IMR-90 (cell line): ENCODE data around the gene FUBP1. TPM values are rescaled to one million over a fixed set of nuclear protein-coding genes. Genes with fewer than 3 reads are reported as not detected.

Experiments
- ATAC-seq: fragments of 200-7000 bp; cut with Tn5 transposase; 2 replicates; pipeline ENCODE4 v1.9.1; 2020; ENCODE audit warnings: low read depth, mild to moderate bottlenecking, moderate library complexity
- BruUV-seq: library from RNA; stranded (reverse); fragments of 400-500 nt; replicated peaks from 2 replicates; lab custom pipeline; 2021; lab: Mats Ljungman, UMichigan
- CTCF ChIA-PET: fragments of 300-600 bp; formaldehyde crosslinking; extraction: SDS; loops from one replicate; lab custom pipeline; 2021; ENCODE audit warnings: antibody characterized with exemption; lab: Yijun Ruan, JAX
- POLR2A ChIA-PET: fragments of 300-600 bp; sonication (Branson Sonifier 250); formaldehyde crosslinking; loops from one replicate; lab custom pipeline; 2022; ENCODE audit warnings: antibody characterized with exemption; ENCODE audit not compliant: unreplicated experiment; lab: Charles Lee
- DNase-seq: peaks from one replicate; pipeline ENCODE4 v3.0.0; 2013
- H2AFZ ChIP-seq: replicated peaks from 2 replicates; pipeline ENCODE3; 2013; ENCODE audit warnings: low read length, mild to moderate bottlenecking; ENCODE audit not compliant: poor library complexity
- H2AK5ac ChIP-seq: 2 replicates; pipeline ENCODE4 v1.6.1; 2013; ENCODE audit warnings: low read depth, low read length, inconsistent platforms
- H2AK9ac ChIP-seq: replicated peaks from 2 replicates; pipeline ENCODE3; 2013; ENCODE audit warnings: mild to moderate bottlenecking, low read depth, low read length, moderate library complexity; ENCODE audit not compliant: poor library complexity
- H2BK120ac ChIP-seq: 2 replicates; pipeline ENCODE4 v1.6.1; 2013; ENCODE audit warnings: low read depth, low read length, inconsistent platforms
- H2BK15ac ChIP-seq: 3 replicates; pipeline ENCODE4 v1.6.1; 2013; ENCODE audit warnings: low read depth, low read length, inconsistent platforms
- H2BK20ac ChIP-seq: 2 replicates; pipeline ENCODE4 v1.6.1; 2013; ENCODE audit warnings: low read depth, mild to moderate bottlenecking, inconsistent platforms, low read length, moderate library complexity
- H2BK5ac ChIP-seq: 2 replicates; pipeline ENCODE4 v1.6.1; 2013; ENCODE audit warnings: mild to moderate bottlenecking, low read depth, low read length, inconsistent platforms; ENCODE audit not compliant: poor library complexity, severe bottlenecking
- H3K14ac ChIP-seq: replicated peaks from 2 replicates; pipeline ENCODE4 v1.6.1; 2013; ENCODE audit warnings: low read depth, low read length, inconsistent platforms
- H3K18ac ChIP-seq: 2 replicates; pipeline ENCODE4 v1.6.1; 2013; ENCODE audit warnings: low read depth, low read length, control low read depth
- H3K23ac ChIP-seq: 2 replicates; pipeline ENCODE4 v1.6.1; 2013; ENCODE audit warnings: low read depth, low read length, inconsistent platforms
- H3K27ac ChIP-seq: 2 replicates; pipeline ENCODE4 v1.5.1; 2013; ENCODE audit warnings: mild to moderate bottlenecking, control low read depth, low read length; ENCODE audit not compliant: insufficient read depth
- H3K27me3 ChIP-seq: 2 replicates; pipeline ENCODE4 v1.6.1; 2013; ENCODE audit warnings: low read length; ENCODE audit not compliant: control insufficient read depth, insufficient read depth
- H3K36me3 ChIP-seq: 2 replicates; pipeline ENCODE4 v1.6.1; 2013; ENCODE audit warnings: low read length, mixed read lengths; ENCODE audit not compliant: control insufficient read depth, insufficient read depth
- H3K4ac ChIP-seq: 2 replicates; pipeline ENCODE4 v1.6.1; 2013; ENCODE audit warnings: low read depth, low read length, inconsistent platforms
- H3K4me1 ChIP-seq: 2 replicates; pipeline ENCODE4 v1.6.1; 2013; ENCODE audit warnings: low read length, mixed read lengths; ENCODE audit not compliant: control insufficient read depth, insufficient read depth
- H3K4me2 ChIP-seq: 2 replicates; pipeline ENCODE4 v1.6.1; 2013; ENCODE audit warnings: low read depth, mild to moderate bottlenecking, control low read depth, low read length, moderate library complexity
- H3K4me3 ChIP-seq: 2 replicates; pipeline ENCODE4 v1.5.1; 2013; ENCODE audit warnings: low read depth, mild to moderate bottlenecking, control low read depth, low read length, moderate library complexity; ENCODE audit not compliant: insufficient read depth
- H3K56ac ChIP-seq: 2 replicates; pipeline ENCODE4 v1.6.1; 2013; ENCODE audit warnings: low read length, inconsistent platforms; ENCODE audit not compliant: insufficient read depth; ENCODE audit errors: extremely low read depth
- H3K79me1 ChIP-seq, 2 experiments: 2 replicates each; pipeline ENCODE4 v1.6.1; 2013; ENCODE audit warnings: low read length in 2 of 2, inconsistent platforms in 1 of 2, low read depth in 1 of 2
- H3K9ac ChIP-seq: 2 replicates; pipeline ENCODE4 v1.6.1; 2013; ENCODE audit warnings: low read depth, low read length, control low read depth
- H3K9me1 ChIP-seq: 2 replicates; pipeline ENCODE4 v1.6.1; 2013; ENCODE audit warnings: low read length, inconsistent platforms; ENCODE audit not compliant: insufficient read depth
- H3K9me3 ChIP-seq: 2 replicates; pipeline ENCODE4 v1.6.1; 2013; ENCODE audit warnings: low read length; ENCODE audit not compliant: control insufficient read depth, insufficient read depth
- H4K20me1 ChIP-seq: 2 replicates; pipeline ENCODE4 v1.6.1; 2013; ENCODE audit warnings: low read length, inconsistent platforms; ENCODE audit not compliant: insufficient read depth
- H4K5ac ChIP-seq: 2 replicates; pipeline ENCODE4 v1.6.1; 2013; ENCODE audit warnings: mild to moderate bottlenecking, low read depth, low read length, control low read depth
- H4K8ac ChIP-seq, 2 experiments: 2 replicates each; pipeline ENCODE4 v1.6.1; 2013; ENCODE audit warnings: low read depth in 2 of 2, low read length in 2 of 2, control low read depth in 1 of 2, inconsistent platforms in 1 of 2
- H4K91ac ChIP-seq: 2 replicates; pipeline ENCODE4 v1.6.1; 2013; ENCODE audit warnings: low read depth, low read length, inconsistent platforms; ENCODE audit not compliant: insufficient read depth
- BHLHE40 ChIP-seq: fragments of 150-350 bp; IDR thresholded peaks from 2 replicates; pipeline ENCODE4 v1.6.1; 2016; ENCODE audit warnings: mild to moderate bottlenecking, low read depth, low read length
- CEBPB ChIP-seq: IDR thresholded peaks from 2 replicates; pipeline ENCODE4 v1.6.1; 2012; ENCODE audit warnings: low read depth, low read length, improper control_type of control experiment
- CHD1 ChIP-seq: IDR thresholded peaks from 2 replicates; pipeline ENCODE4 v1.6.1; 2012; ENCODE audit warnings: low read depth, low read length, improper control_type of control experiment
- CTCF ChIP-seq: conservative IDR thresholded peaks from 2 replicates; pipeline ENCODE4 v1.5.1; 2012; ENCODE audit warnings: mild to moderate bottlenecking, low read depth, low read length, improper control_type of control experiment
- ELK1 ChIP-seq: fragments of 150-350 bp; IDR thresholded peaks from 2 replicates; pipeline ENCODE4 v1.6.1; 2016; ENCODE audit warnings: low read depth, mild to moderate bottlenecking, low read length, moderate library complexity, borderline replicate concordance
- FOS ChIP-seq: fragments of 150-350 bp; IDR thresholded peaks from 2 replicates; pipeline ENCODE4 v1.6.1; 2016; ENCODE audit warnings: low read depth, low read length
- MAFK ChIP-seq: IDR thresholded peaks from 2 replicates; pipeline ENCODE4 v1.6.1; 2012; ENCODE audit warnings: low read depth, low read length, improper control_type of control experiment
- MAZ ChIP-seq: IDR thresholded peaks from 2 replicates; pipeline ENCODE4 v1.6.1; 2012; ENCODE audit warnings: low read depth, mild to moderate bottlenecking, low read length, improper control_type of control experiment, moderate library complexity, borderline replicate concordance
- MXI1 ChIP-seq: IDR thresholded peaks from 2 replicates; pipeline ENCODE4 v1.6.1; 2012; ENCODE audit warnings: low read depth, mild to moderate bottlenecking, low read length, moderate library complexity, borderline replicate concordance
- NFE2L2 ChIP-seq: fragments of 150-350 bp; IDR thresholded peaks from 2 replicates; pipeline ENCODE4 v1.6.1; 2016; ENCODE audit warnings: low read depth, mild to moderate bottlenecking, low read length
- POLR2A ChIP-seq: IDR thresholded peaks from 2 replicates; pipeline ENCODE4 v1.6.1; 2012; ENCODE audit warnings: mild to moderate bottlenecking, low read depth, low read length
- RAD21 ChIP-seq: IDR thresholded peaks from 2 replicates; pipeline ENCODE4 v1.6.1; 2012; ENCODE audit warnings: low read length, improper control_type of control experiment
- RCOR1 ChIP-seq: IDR thresholded peaks from 2 replicates; pipeline ENCODE4 v1.6.1; 2012; ENCODE audit warnings: mild to moderate bottlenecking, low read length, improper control_type of control experiment; ENCODE audit not compliant: insufficient replicate concordance
- RFX5 ChIP-seq: IDR thresholded peaks from 2 replicates; pipeline ENCODE4 v1.8.0; 2012; ENCODE audit warnings: low read depth, mild to moderate bottlenecking, low read length, moderate library complexity
- SMC3 ChIP-seq: fragments of 150-350 bp; IDR thresholded peaks from 2 replicates; pipeline ENCODE4 v1.6.1; 2016; ENCODE audit warnings: low read depth, mild to moderate bottlenecking, antibody characterized with exemption, low read length, moderate library complexity
- dilution Hi-C: fragments of 300-500 bp; cut with HindIII; formaldehyde crosslinking; loops from one replicate; pipeline ENCODE4 v1.14.3; 2018; ENCODE audit warnings: low sequenced_read_pairs; ENCODE audit not compliant: unreplicated experiment
- in situ Hi-C: fragments of 300-500 bp; cut with MboI; formaldehyde crosslinking; loops from 3 replicates; pipeline ENCODE4 v1.14.3; 2019; ENCODE audit warnings: low sequenced_read_pairs, inconsistent platforms, mixed read lengths
- intact Hi-C: fragments of 100-400 bp; cut with micrococcal nuclease; formaldehyde crosslinking; loops from 2 replicates; pipeline ENCODE4 v1.10.0; 2022
- polyA plus RNA-seq, 3 experiments: library from polyadenylated mRNA; depleted of rRNA; stranded (reverse); fragments of >200 nt; gene quantifications; 2 replicates each; pipeline ENCODE4 v1.2.3, GENCODE V29; 2012; ENCODE audit warnings: low replicate concordance in 1 of 3
- total RNA-seq: library from RNA; depleted of rRNA; stranded (reverse); fragments of >200 nt; gene quantifications from 2 replicates; pipeline ENCODE4 v1.2.3, GENCODE V29; 2012
- TF ChIP-seq, protein P1 (sequence below): fragments of 150-350 bp; IDR thresholded peaks from 2 replicates; pipeline ENCODE4 v1.6.1; 2017; ENCODE audit warnings: mild to moderate bottlenecking, antibody characterized with exemption, low read length, low read depth

FUBP1 gene
- total and polyA plus RNA-seq, 2 of the 4 experiments (the other 2 are of a cell fraction), result 94.7 to 129 TPM

- Histone ChIP-seq H3K9me3 (no peaks in the 10 kb centered on the region), H3K4ac (no peak overlapping the region), H3K4me1 (0 out of 2 replicates have a peak, but pooled peaks cover 2% of the 10 kb centered on the region), H4K5ac (no peak overlapping the region), H3K23ac (no peak overlapping the region), H3K9ac (no peak overlapping the region), H4K91ac (no peak overlapping the region), H3K4me2 (no peak overlapping the region), H2BK5ac (no peak overlapping the region), H2BK120ac (no peak overlapping the region), H3K79me1 (peaks cover 13 to 42% of the 10 kb centered on the region in 2 experiments), H4K8ac (no peak overlapping the region), H2AK9ac (no peak overlapping the region), H3K27ac (no peak overlapping the region), H2BK20ac (no peak overlapping the region), H3K9me1 (no peaks in the 10 kb centered on the region), H3K18ac (no peak overlapping the region), H3K14ac (no peak overlapping the region), H3K4me3 (no peak overlapping the region), H2AK5ac (no peak overlapping the region), H2AFZ (no peak overlapping the region), H4K20me1 (peaks cover 12% of the 10 kb centered on the region; the same call in 1 of the 2 replicates), H3K36me3 (peaks cover 46% of the 10 kb centered on the region), H3K27me3 (no peaks in the 10 kb centered on the region), H2BK15ac (no peak overlapping the region), H3K56ac (no peak overlapping the region)
- ChIA-PET CTCF (no interaction called here), POLR2A (no interaction called here)
- TF ChIP-seq NFE2L2 (no peak), CEBPB (no peak), FOS (no peak), CHD1 (no peak), RAD21 (no peak), MXI1 (no peak), RCOR1 (no peak), ELK1 (no peak), SMC3 (no peak), CTCF (no peak), MAFK (no peak), POLR2A (no peak), RFX5 (no peak), BHLHE40 (no peak), MAZ (no peak)
- TF ChIP-seq, protein P1, sequence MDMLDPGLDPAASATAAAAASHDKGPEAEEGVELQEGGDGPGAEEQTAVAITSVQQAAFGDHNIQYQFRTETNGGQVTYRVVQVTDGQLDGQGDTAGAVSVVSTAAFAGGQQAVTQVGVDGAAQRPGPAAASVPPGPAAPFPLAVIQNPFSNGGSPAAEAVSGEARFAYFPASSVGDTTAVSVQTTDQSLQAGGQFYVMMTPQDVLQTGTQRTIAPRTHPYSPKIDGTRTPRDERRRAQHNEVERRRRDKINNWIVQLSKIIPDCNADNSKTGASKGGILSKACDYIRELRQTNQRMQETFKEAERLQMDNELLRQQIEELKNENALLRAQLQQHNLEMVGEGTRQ, result no peak
- in situ Hi-C loops (no loop called here), intact Hi-C loops (no loop called here), dilution Hi-C loops (no loop called here)
- no TSS peak for BruUV-seq
- DNase-seq (no peak), ATAC-seq (no peak)
Observed at GRCh38 chr1:77950873-77951272, 28.0 kb downstream of the FUBP1 start.
